Neural progenitor cell (in vitro differentiated cells): ENCODE measurements around the gene THRAP3. TPM values are rescaled to one million over a fixed set of nuclear protein-coding genes. Genes with fewer than 3 reads are reported as not detected.

Experiments
- DNase-seq: peaks from one replicate; pipeline ENCODE4 v3.0.0-alpha.2; 2016; ENCODE audit warnings: low spot score
- H2AFZ ChIP-seq: fragments of 200-600 bp; sonication (generic); replicated peaks from 2 replicates; pipeline ENCODE4 v1.6.1; 2016; ENCODE audit warnings: antibody characterized with exemption
- H3F3A ChIP-seq: fragments of 200-600 bp; sonication (generic); 2 replicates; pipeline ENCODE4 v1.6.1; 2016; ENCODE audit warnings: antibody characterized with exemption, low read depth
- H3K27ac ChIP-seq: fragments of 200-600 bp; sonication (generic); 2 replicates; pipeline ENCODE4 v1.5.1; 2016; ENCODE audit warnings: mild to moderate bottlenecking
- H3K27me3 ChIP-seq: fragments of 200-600 bp; sonication (generic); 2 replicates; pipeline ENCODE4 v1.6.1; 2016; ENCODE audit warnings: mild to moderate bottlenecking, moderate library complexity
- H3K36me3 ChIP-seq: fragments of 200-600 bp; sonication (generic); 2 replicates; pipeline ENCODE4 v1.5.1; 2016
- H3K4me1 ChIP-seq: fragments of 200-600 bp; sonication (generic); 2 replicates; pipeline ENCODE4 v1.6.1; 2016; ENCODE audit warnings: mixed run types
- H3K4me2 ChIP-seq: fragments of 200-600 bp; sonication (generic); 2 replicates; pipeline ENCODE4 v1.6.1; 2016
- H3K4me3 ChIP-seq: fragments of 200-600 bp; sonication (generic); 2 replicates; pipeline ENCODE4 v1.5.1; 2016
- H3K79me2 ChIP-seq: fragments of 200-600 bp; sonication (generic); 2 replicates; pipeline ENCODE4 v1.6.1; 2016; ENCODE audit warnings: low read depth
- H3K9ac ChIP-seq: fragments of 200-600 bp; sonication (generic); 2 replicates; pipeline ENCODE4 v1.6.1; 2016
- H3K9me3 ChIP-seq: fragments of 200-600 bp; sonication (generic); 2 replicates; pipeline ENCODE4 v1.5.1; 2016; ENCODE audit warnings: low read depth
- H4K20me1 ChIP-seq: fragments of 200-600 bp; sonication (generic); 2 replicates; pipeline ENCODE4 v1.6.1; 2016; ENCODE audit warnings: low read depth
- H3K27ac Mint-ChIP-seq: 3 replicates; pipeline ENCODE4 v1.8.0; 2021; ENCODE audit warnings: mixed read lengths
- H3K27me3 Mint-ChIP-seq: 2 replicates; pipeline ENCODE4 v1.8.0; 2022; ENCODE audit warnings: low read depth, mild to moderate bottlenecking, inconsistent platforms, moderate library complexity, mixed read lengths; ENCODE audit not compliant: insufficient read depth
- H3K36me3 Mint-ChIP-seq: 3 replicates; pipeline ENCODE4 v1.8.0; 2021; ENCODE audit warnings: mixed read lengths
- H3K4me1 Mint-ChIP-seq: 3 replicates; pipeline ENCODE4 v1.8.0; 2021; ENCODE audit warnings: mixed read lengths
- H3K4me3 Mint-ChIP-seq: 3 replicates; pipeline ENCODE4 v1.8.0; 2021; ENCODE audit warnings: mild to moderate bottlenecking, moderate library complexity, mixed read lengths
- H3K9me3 Mint-ChIP-seq: 3 replicates; pipeline ENCODE4 v1.8.0; 2020; ENCODE audit warnings: mixed read lengths
- EZH2 ChIP-seq: fragments of 200-600 bp; sonication (generic); IDR thresholded peaks from 2 replicates; pipeline ENCODE4 v1.6.1; 2017; ENCODE audit warnings: antibody characterized with exemption, mild to moderate bottlenecking, moderate library complexity
- EZH2phosphoT487 ChIP-seq: fragments of 200-600 bp; sonication (generic); IDR thresholded peaks from 2 replicates; pipeline ENCODE4 v1.6.1; 2017; ENCODE audit warnings: antibody characterized with exemption
- total RNA-seq: library from RNA; depleted of rRNA; stranded (reverse); fragments of >200 nt; gene quantifications from 2 replicates; pipeline ENCODE4 v1.2.3, GENCODE V29; 2015; ENCODE audit warnings: low replicate concordance
- TF ChIP-seq, protein P1 (sequence below): fragments of 200-600 bp; sonication (generic); IDR thresholded peaks from 2 replicates; pipeline ENCODE4 v1.5.1; 2017; ENCODE audit warnings: antibody characterized with exemption, mild to moderate bottlenecking

THRAP3 gene
- total RNA-seq, 1 donor from 2014 or later, result 138 TPM

GRCh38 chr1:36287595-36287994, 63.4 kb downstream of the THRAP3 start:
- DNase-seq, result no peak
- H3K79me2 ChIP-seq, result peaks cover 34% of the 10 kb centered on the region
- no peak overlapping the region for H3K9ac ChIP-seq
- H3K4me1 ChIP-seq, result no peaks in the 10 kb centered on the region
- Mint-ChIP-seq H3K4me1 (peaks cover 2% of the 10 kb centered on the region), H3K9me3 (no peaks in the 10 kb centered on the region), H3K36me3 (peaks cover 40% of the 10 kb centered on the region), H3K27ac (no peak overlapping the region), H3K4me3 (no peak overlapping the region), H3K27me3 (no peaks in the 10 kb centered on the region)
- H3K4me3 ChIP-seq, result no peak overlapping the region
- H2AFZ ChIP-seq, result no peak overlapping the region
- H3K27me3 ChIP-seq, result no peaks in the 10 kb centered on the region
- H3F3A ChIP-seq, result peaks cover 26% of the 10 kb centered on the region
- peaks cover 18% of the 10 kb centered on the region for H3K36me3 ChIP-seq
- H4K20me1 ChIP-seq, result peaks cover 22% of the 10 kb centered on the region
- no peak overlapping the region for H3K4me2 ChIP-seq
- H3K9me3 ChIP-seq, result no peaks in the 10 kb centered on the region
- no peak overlapping the region for H3K27ac ChIP-seq
- TF ChIP-seq, protein P1, sequence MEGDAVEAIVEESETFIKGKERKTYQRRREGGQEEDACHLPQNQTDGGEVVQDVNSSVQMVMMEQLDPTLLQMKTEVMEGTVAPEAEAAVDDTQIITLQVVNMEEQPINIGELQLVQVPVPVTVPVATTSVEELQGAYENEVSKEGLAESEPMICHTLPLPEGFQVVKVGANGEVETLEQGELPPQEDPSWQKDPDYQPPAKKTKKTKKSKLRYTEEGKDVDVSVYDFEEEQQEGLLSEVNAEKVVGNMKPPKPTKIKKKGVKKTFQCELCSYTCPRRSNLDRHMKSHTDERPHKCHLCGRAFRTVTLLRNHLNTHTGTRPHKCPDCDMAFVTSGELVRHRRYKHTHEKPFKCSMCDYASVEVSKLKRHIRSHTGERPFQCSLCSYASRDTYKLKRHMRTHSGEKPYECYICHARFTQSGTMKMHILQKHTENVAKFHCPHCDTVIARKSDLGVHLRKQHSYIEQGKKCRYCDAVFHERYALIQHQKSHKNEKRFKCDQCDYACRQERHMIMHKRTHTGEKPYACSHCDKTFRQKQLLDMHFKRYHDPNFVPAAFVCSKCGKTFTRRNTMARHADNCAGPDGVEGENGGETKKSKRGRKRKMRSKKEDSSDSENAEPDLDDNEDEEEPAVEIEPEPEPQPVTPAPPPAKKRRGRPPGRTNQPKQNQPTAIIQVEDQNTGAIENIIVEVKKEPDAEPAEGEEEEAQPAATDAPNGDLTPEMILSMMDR, result no peak
- TF ChIP-seq EZH2phosphoT487 (no peak), EZH2 (no peak)

- Mint-ChIP-seq H3K36me3 (peaks cover 38% of the 10 kb centered on the region), H3K4me1 (no peaks in the 10 kb centered on the region), H3K27me3 (peaks cover 2% of the 10 kb centered on the region), H3K9me3 (no peaks in the 10 kb centered on the region), H3K27ac (no peak overlapping the region), H3K4me3 (no peak overlapping the region)
- H4K20me1 ChIP-seq, result peaks cover 7% of the 10 kb centered on the region
- no peak overlapping the region for H3K9ac ChIP-seq
- H3K27me3 ChIP-seq, result no peaks in the 10 kb centered on the region
- H3K36me3 ChIP-seq, result peaks cover 18% of the 10 kb centered on the region
- DNase-seq, result no peak
- no peak overlapping the region for H2AFZ ChIP-seq
- H3F3A ChIP-seq, result peaks cover 19% of the 10 kb centered on the region
- no peak overlapping the region for H3K4me2 ChIP-seq
- H3K4me1 ChIP-seq, result no peaks in the 10 kb centered on the region
- H3K9me3 ChIP-seq, result no peaks in the 10 kb centered on the region
- H3K4me3 ChIP-seq, result no peak overlapping the region
- TF ChIP-seq, protein P1, result no peak
- TF ChIP-seq EZH2phosphoT487 (no peak), EZH2 (no peak)
- H3K27ac ChIP-seq, result no peak overlapping the region
- H3K79me2 ChIP-seq, result no peaks in the 10 kb centered on the region
Measured at GRCh38 chr1:36295390-36295789, 71.1 kb downstream of the THRAP3 start.

- no peak for DNase-seq
- Mint-ChIP-seq H3K9me3 (no peaks in the 10 kb centered on the region), H3K27me3 (peaks cover 4% of the 10 kb centered on the region), H3K4me3 (no peak overlapping the region), H3K36me3 (peaks cover 40% of the 10 kb centered on the region), H3K27ac (no peak overlapping the region), H3K4me1 (no peaks in the 10 kb centered on the region)
- H3F3A ChIP-seq, result peaks cover 19% of the 10 kb centered on the region
- H3K9ac ChIP-seq, result no peak overlapping the region
- no peak overlapping the region for H2AFZ ChIP-seq
- no peaks in the 10 kb centered on the region for H3K9me3 ChIP-seq
- no peak overlapping the region for H3K4me2 ChIP-seq
- peaks cover 7% of the 10 kb centered on the region for H4K20me1 ChIP-seq
- no peak overlapping the region for H3K4me3 ChIP-seq
- no peaks in the 10 kb centered on the region for H3K4me1 ChIP-seq
- peaks cover 22% of the 10 kb centered on the region for H3K36me3 ChIP-seq
- TF ChIP-seq EZH2 (no peak), EZH2phosphoT487 (no peak)
- TF ChIP-seq, protein P1, result no peak
- no peaks in the 10 kb centered on the region for H3K27me3 ChIP-seq
- no peak overlapping the region for H3K27ac ChIP-seq
- H3K79me2 ChIP-seq, result no peaks in the 10 kb centered on the region
Measured at GRCh38 chr1:36297062-36297461, 72.8 kb downstream of the THRAP3 start.
